Activated T-cell treated with anti-CD3 and anti-CD28 coated beads, Interleukin-2, amount 50 U/mL, for 72 hours (primary cell): Measurements from ENCODE around the gene S100A5. TPM values are rescaled to one million over a fixed set of nuclear protein-coding genes. Genes with fewer than 3 reads are reported as not detected.
A peak's percentile ranks its signal among the peaks of the same experiment; 100 is the strongest.
"Not testable (repeated sequence)": the region's sequence is repeated elsewhere in the genome, so short reads cannot be mapped to it uniquely, and the experiment has no call there.

Source experiments
- ATAC-seq, 2 donors: fragments of 150-1000 bp; cut with Tn5 transposase; replicated peaks in 1 of 2; 2 replicates each; pipeline ENCODE4 v1.10.0; 2021; ENCODE audit warnings: moderate library complexity in 2 of 2, mild to moderate bottlenecking in 1 of 2
- DNase-seq, 2 donors: peaks; one replicate each; pipeline ENCODE4 v3.0.0; 2021 to 2022; ENCODE audit warnings: mixed read lengths in 1 of 2
- H3K27ac Mint-ChIP-seq: one replicate; pipeline ENCODE4 v1.8.0; 2022; ENCODE audit warnings: mild to moderate bottlenecking, moderate library complexity, mixed read lengths
- H3K27me3 Mint-ChIP-seq: one replicate; pipeline ENCODE4 v1.8.0; 2022; ENCODE audit warnings: low read depth, mixed read lengths
- H3K36me3 Mint-ChIP-seq, 2 donors: one replicate each; pipeline ENCODE4 v1.8.0; 2022; ENCODE audit warnings: mixed read lengths in 2 of 2, mild to moderate bottlenecking in 1 of 2; ENCODE audit not compliant: insufficient read depth in 2 of 2
- H3K4me1 Mint-ChIP-seq: one replicate; pipeline ENCODE4 v1.8.0; 2022; ENCODE audit warnings: low read depth, mixed read lengths
- H3K4me3 Mint-ChIP-seq, 2 donors: one replicate each; pipeline ENCODE4 v1.8.0; 2022; ENCODE audit warnings: mild to moderate bottlenecking in 2 of 2, mixed read lengths in 2 of 2, moderate library complexity in 2 of 2
- H3K9me3 Mint-ChIP-seq, 2 donors: one replicate each; pipeline ENCODE4 v1.8.0; 2022; ENCODE audit warnings: mixed read lengths in 2 of 2
- total RNA-seq, 2 donors: library from RNA; stranded (reverse); gene quantifications; one replicate each; pipeline ENCODE4 v1.2.3, GENCODE V29; 2022

Gene S100A5
- total RNA-seq, 2 donors from 2014 or later: 2.8 to 4.4 TPM

GRCh38 chr1:153575497-153575896, 34.8 kb upstream of the S100A5 start:
- Mint-ChIP-seq H3K4me1 (peaks cover 31% of the 10 kb centered on the region), H3K27me3 (peaks cover 27% of the 10 kb centered on the region)
- not testable (repeated sequence) for DNase-seq, ATAC-seq, H3K4me3 Mint-ChIP-seq, H3K27ac Mint-ChIP-seq, H3K36me3 Mint-ChIP-seq, H3K9me3 Mint-ChIP-seq

- peaks cover 33% of the 10 kb centered on the region for H3K4me1 Mint-ChIP-seq
- not testable (repeated sequence) for ATAC-seq
Observed at GRCh38 chr1:153575081-153575491, 34.4 kb upstream of the S100A5 start.

DNA sequence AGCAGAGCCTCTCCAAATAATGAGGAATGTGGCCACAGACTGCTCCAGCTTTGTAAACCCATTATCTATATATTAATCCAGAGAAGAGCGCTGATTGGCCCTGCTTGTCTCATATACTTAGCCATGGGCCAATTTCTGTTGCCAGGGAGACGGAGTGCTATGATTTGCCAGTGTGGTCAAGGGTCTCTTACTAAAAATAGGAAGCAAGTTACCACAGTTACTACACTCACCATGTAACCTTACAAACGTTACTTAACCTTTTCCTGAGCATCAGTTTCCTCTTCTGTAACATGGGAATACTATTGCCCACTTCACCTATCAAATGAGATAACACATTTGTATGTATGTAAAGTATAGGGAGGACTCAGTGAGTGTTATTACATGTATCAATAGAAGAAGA, 32.6 kb upstream of the S100A5 start:
- Mint-ChIP-seq H3K27ac (peak overlapping the region; percentile 97), H3K9me3 (no peaks in the 10 kb centered on the region), H3K4me1 (peaks cover 48% of the 10 kb centered on the region), H3K27me3 (peaks cover 17% of the 10 kb centered on the region), H3K4me3 (peak overlapping the region; percentile 48 to 82), H3K36me3 (peaks cover 3% of the 10 kb centered on the region in 2 donors)
- DNase-seq (no peak), ATAC-seq (no peak)

More at GRCh38 chr1:153575081-153575491, 34.4 kb upstream of the S100A5 start:
- H3K36me3 Mint-ChIP-seq, H3K27ac Mint-ChIP-seq, H3K9me3 Mint-ChIP-seq, H3K4me3 Mint-ChIP-seq, DNase-seq: not testable (repeated sequence)
- peaks cover 29% of the 10 kb centered on the region for H3K27me3 Mint-ChIP-seq

- H3K27ac Mint-ChIP-seq: peak overlapping the region; percentile 97
- H3K36me3 Mint-ChIP-seq: peaks cover 3% of the 10 kb centered on the region in 2 donors
- peaks cover 9% of the 10 kb centered on the region for H3K27me3 Mint-ChIP-seq
- H3K9me3 Mint-ChIP-seq: no peaks in the 10 kb centered on the region
- H3K4me1 Mint-ChIP-seq: peaks cover 56% of the 10 kb centered on the region
- DNase-seq (peak; percentile 61 to 67), ATAC-seq (peak; percentile 80 to 81)
- peak overlapping the region; percentile 0 to 82 for H3K4me3 Mint-ChIP-seq
Observed at GRCh38 chr1:153572569-153573015, 31.9 kb upstream of the S100A5 start.

- ATAC-seq (no peak), DNase-seq (no peak)
- Mint-ChIP-seq H3K4me1 (peaks cover 65% of the 10 kb centered on the region), H3K27me3 (peaks cover 6% of the 10 kb centered on the region), H3K36me3 (peaks cover 3% of the 10 kb centered on the region in 2 donors), H3K9me3 (no peaks in the 10 kb centered on the region), H3K27ac (peak overlapping the region; percentile 61), H3K4me3 (peak overlapping the region; percentile 31 to 44)
Observed at GRCh38 chr1:153571706-153572105, 31.0 kb upstream of the S100A5 start.

DNA sequence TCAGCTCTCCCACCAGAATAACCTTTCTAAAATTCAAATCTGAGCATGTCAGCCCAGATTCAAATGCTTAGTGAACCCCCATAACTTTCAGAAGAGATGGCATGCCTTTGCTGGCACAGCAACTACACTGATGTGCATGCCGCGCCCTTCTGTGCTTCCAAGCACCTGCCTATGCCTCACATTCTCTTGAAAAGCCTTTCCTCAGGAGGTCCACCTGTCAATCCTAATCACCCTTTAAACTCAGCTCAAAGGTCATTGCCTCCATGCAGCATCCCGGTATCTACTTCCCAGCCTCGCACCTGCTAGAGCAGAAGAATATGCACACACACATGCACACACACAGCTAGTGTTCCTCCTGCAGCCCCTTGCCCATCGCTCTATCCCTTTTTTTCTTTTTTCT, 30.1 kb upstream of the S100A5 start:
- peaks cover 3% of the 10 kb centered on the region in 2 donors for H3K36me3 Mint-ChIP-seq
- no peak overlapping the region for H3K27ac Mint-ChIP-seq
- peaks cover 6% of the 10 kb centered on the region for H3K27me3 Mint-ChIP-seq
- DNase-seq: no peak
- H3K9me3 Mint-ChIP-seq: no peaks in the 10 kb centered on the region
- H3K4me3 Mint-ChIP-seq: no peak overlapping the region
- no peak for ATAC-seq
- H3K4me1 Mint-ChIP-seq: peaks cover 73% of the 10 kb centered on the region

- peaks cover 6% of the 10 kb centered on the region for H3K27me3 Mint-ChIP-seq
- no peaks in the 10 kb centered on the region for H3K9me3 Mint-ChIP-seq
- no peak for DNase-seq
- peaks cover 84% of the 10 kb centered on the region for H3K4me1 Mint-ChIP-seq
- H3K4me3 Mint-ChIP-seq: peak overlapping the region in 1 of 2 donors; percentile 12
- no peak for ATAC-seq
- no peak overlapping the region for H3K27ac Mint-ChIP-seq
- peaks cover 3% of the 10 kb centered on the region in 2 donors for H3K36me3 Mint-ChIP-seq
Observed at GRCh38 chr1:153569465-153569864, 28.7 kb upstream of the S100A5 start.

GRCh38 chr1:153568367-153569099, 27.8 kb upstream of the S100A5 start:
- Mint-ChIP-seq H3K4me3 (peak overlapping the region; percentile 63 to 78), H3K4me1 (peaks cover 81% of the 10 kb centered on the region), H3K27ac (peak overlapping the region; percentile 83), H3K36me3 (peaks cover 3% of the 10 kb centered on the region in 2 donors), H3K27me3 (peaks cover 6% of the 10 kb centered on the region), H3K9me3 (no peaks in the 10 kb centered on the region)
- ATAC-seq (peak; percentile 3 to 22), DNase-seq (peak; percentile 85 to 89)

- ATAC-seq (peak; percentile 57 to 69), DNase-seq (peak; percentile 78 to 89)
- no peaks in the 10 kb centered on the region for H3K9me3 Mint-ChIP-seq
- H3K4me3 Mint-ChIP-seq: peak overlapping the region; percentile 63 to 78
- peaks cover 73% of the 10 kb centered on the region for H3K4me1 Mint-ChIP-seq
- H3K27me3 Mint-ChIP-seq: peaks cover 6% of the 10 kb centered on the region
- peak overlapping the region; percentile 83 for H3K27ac Mint-ChIP-seq
- no peaks in the 10 kb centered on the region for H3K36me3 Mint-ChIP-seq
Observed at GRCh38 chr1:153567621-153568366, 27.1 kb upstream of the S100A5 start.

DNA sequence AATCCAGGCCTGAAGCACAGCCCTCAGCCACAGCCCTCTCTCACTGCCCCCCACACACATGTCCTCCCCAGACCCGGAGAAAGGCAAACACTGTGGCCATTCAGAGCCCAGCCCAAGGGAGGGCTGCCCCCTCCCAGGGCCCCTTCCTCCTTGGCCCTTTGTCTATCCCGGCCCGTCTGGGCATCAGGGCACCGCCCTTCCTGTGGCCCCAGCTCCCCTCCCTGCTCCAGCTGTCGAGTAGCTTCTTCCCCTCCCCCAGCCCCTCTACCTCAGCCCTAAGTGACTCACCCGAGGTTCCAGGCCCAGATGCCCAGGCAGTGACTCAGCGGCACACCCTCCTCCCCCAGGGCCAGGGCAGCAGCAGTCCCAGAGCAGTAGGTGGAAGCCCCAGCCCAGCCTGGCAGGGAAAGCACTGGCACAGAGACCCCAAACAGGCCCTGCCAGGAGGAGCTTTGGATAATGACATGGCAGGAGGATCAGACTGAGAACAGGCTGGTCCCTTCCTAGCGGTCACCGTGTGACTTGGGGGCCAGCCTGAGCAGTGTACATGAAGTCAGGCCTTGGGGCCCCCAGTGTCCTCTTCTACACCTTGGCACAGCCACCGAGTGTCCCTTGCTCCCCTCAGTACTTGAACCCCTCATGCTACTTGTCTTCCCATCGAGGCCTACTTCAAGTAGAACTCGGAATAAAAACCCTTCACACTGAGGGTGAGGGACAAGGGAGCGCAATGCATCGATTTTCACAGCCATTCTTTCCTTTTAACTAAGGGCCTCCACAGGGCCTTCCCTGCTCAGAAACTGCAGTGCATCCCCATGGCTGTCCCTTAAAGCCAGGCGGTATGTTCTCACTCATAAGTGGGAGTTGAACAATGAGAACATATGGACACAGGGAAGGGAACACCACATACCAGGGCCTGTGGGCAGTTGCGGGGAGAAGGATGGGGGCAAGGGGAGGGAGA, 26.0 kb upstream of the S100A5 start:
- H3K9me3 Mint-ChIP-seq: no peaks in the 10 kb centered on the region
- H3K4me1 Mint-ChIP-seq: peaks cover 62% of the 10 kb centered on the region
- peaks cover 6% of the 10 kb centered on the region for H3K27me3 Mint-ChIP-seq

GRCh38 chr1:153565529-153566374, 25.0 kb upstream of the S100A5 start, which contains the start of gene S100A2:
Gene S100A2, minus strand, starts transcription at chr1:153565844. Its CDS starts 1,967 bp downstream, at chr1:153563877.
- peak; percentile 68 to 69 for ATAC-seq
- peak within 1 kb of the TSS; percentile 96 for H3K27ac Mint-ChIP-seq

More for the DNA sequence above, 26.0 kb upstream of the S100A5 start:
- Mint-ChIP-seq H3K36me3 (no peaks in the 10 kb centered on the region), H3K27ac (peak overlapping the region; percentile 71), H3K4me3 (peak overlapping the region; percentile 64 to 68)
- DNase-seq (peak; percentile 93 to 95), ATAC-seq (peak; percentile 83 to 85)

More at GRCh38 chr1:153565529-153566374, 25.0 kb upstream of the S100A5 start, which contains the start of gene S100A2:
- peaks cover 56% of the 10 kb centered on the region for H3K4me1 Mint-ChIP-seq
- peak; percentile 72 to 82 for DNase-seq
- H3K36me3 Mint-ChIP-seq: no peaks in the 10 kb centered on the region
- peak within 1 kb of the TSS; percentile 79 to 83 for H3K4me3 Mint-ChIP-seq
- H3K9me3 Mint-ChIP-seq: no peaks in the 10 kb centered on the region
- H3K27me3 Mint-ChIP-seq: peaks cover 5% of the 10 kb centered on the region
